ENCODE data around the gene ATOSA. TPM values are rescaled to one million over a fixed set of nuclear protein-coding genes. Genes with fewer than 3 reads are reported as not detected.

Gene ATOSA
- total RNA-seq, 2 experiments from 2014 or later = 18.2 to 19.3 TPM

DNA sequence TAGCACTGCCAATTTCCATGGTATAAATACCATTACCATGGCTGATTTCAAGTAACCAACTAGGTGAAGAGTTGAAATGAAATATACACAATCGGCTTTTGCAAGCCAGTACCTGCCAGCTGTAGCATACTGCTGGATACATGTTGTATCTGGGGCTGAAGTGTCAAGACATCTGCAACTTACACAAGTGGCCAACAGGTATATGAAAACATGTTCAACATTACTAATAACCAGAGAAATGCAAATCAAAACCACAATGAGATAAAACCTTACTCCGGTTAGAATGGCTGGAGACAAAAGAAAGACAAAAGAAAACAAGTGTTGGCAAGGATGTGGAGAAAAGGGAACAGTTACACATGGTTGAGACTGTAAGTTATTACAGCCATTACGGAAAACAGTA lies 11.6 kb downstream of the ATOSA start:
- Mint-ChIP-seq H3K4me1 (ENCODE audit: low read depth) (peaks cover 22% of the 10 kb centered on the region), H3K27ac (no peak overlapping the region), H3K36me3 (peaks cover 34% of the 10 kb centered on the region), H3K4me3 (no peak overlapping the region), H3K9me3 (no peaks in the 10 kb centered on the region), H3K27me3 (no peaks in the 10 kb centered on the region)
- intact Hi-C loops (cut with micrococcal nuclease) = no loop called here
- no peak for DNase-seq
- CTCF ChIA-PET = no interaction called here
- POLR2A ChIA-PET = interaction anchor here (0.6 kb wide), 1 partner anchor 38 kb away, joined by 3 read pairs; no protein-coding TSS in a partner anchor

DNA sequence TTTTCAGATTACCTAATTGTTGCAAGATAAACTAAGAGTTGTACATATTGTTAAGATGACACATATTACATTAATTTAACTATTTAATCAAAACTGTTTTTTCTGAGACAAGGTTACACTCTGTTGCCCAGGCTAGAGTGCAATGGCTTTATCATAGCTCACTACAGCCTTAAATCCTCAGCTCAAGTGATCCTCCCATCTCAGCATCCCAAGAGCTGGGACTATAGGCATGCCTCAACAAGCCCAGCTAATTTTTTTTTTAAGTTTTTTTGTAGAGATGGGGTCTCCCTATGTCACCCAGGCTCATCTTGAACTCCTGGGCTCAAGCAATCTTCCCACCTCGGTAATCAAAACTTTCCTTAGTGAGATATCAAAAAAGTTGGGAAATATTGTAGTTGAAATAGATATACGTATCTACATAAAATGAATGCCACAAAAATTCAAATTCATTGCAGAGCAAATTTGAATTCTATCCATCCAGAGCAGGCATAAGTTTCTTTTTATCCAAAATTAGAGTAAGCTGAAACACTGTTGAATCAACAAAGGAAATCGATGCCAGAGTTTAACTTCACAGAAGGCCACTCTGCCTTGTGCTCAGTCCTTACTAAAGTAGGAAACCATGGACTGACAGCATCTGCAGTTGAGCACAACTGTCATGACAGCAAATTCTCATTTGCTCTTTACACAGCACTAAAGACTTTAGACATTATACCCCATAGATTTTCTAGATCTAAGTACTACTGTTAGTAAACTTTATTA lies 15.5 kb downstream of the ATOSA start:
- Mint-ChIP-seq H3K4me3 (no peak overlapping the region), H3K27me3 (no peaks in the 10 kb centered on the region), H3K4me1 (ENCODE audit: low read depth) (peaks cover 35% of the 10 kb centered on the region), H3K36me3 (peaks cover 34% of the 10 kb centered on the region), H3K27ac (no peak overlapping the region), H3K9me3 (no peaks in the 10 kb centered on the region)
- no peak for DNase-seq
- ChIA-PET CTCF (no interaction called here), POLR2A (no interaction called here)
- intact Hi-C loops (cut with micrococcal nuclease) = no loop called here

DNA sequence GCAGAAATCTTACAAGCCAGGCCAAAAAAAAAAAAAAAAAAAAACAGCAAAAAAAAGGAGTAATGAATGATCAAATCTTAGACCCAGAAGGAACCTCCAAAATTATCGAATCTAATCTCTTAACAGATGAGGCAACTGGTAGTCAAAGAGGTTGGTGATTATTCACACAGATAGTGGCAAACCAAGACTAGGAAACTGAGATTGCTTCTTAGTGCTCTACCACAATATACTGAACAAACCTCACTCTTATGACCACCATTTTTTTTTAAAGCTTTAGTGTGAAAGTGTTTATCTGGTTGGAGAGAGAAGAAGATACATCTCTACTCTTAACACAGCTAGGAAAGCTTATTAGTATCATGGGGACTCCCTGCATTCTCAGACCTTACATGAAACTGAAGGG lies 17.3 kb downstream of the ATOSA start:
- ChIA-PET CTCF (no interaction called here), POLR2A (interaction anchor here (1.0 to 2.2 kb wide), 4 partner anchors 9 to 22 kb away, joined by 3 to 8 read pairs (median 5); no protein-coding TSS in a partner anchor)
- DNase-seq = no peak
- Mint-ChIP-seq H3K9me3 (no peaks in the 10 kb centered on the region), H3K36me3 (peaks cover 29% of the 10 kb centered on the region), H3K4me3 (no peak overlapping the region), H3K27ac (no peak overlapping the region), H3K4me1 (ENCODE audit: low read depth) (peaks cover 31% of the 10 kb centered on the region), H3K27me3 (no peaks in the 10 kb centered on the region)
- intact Hi-C loops (cut with micrococcal nuclease) = no loop called here

DNA sequence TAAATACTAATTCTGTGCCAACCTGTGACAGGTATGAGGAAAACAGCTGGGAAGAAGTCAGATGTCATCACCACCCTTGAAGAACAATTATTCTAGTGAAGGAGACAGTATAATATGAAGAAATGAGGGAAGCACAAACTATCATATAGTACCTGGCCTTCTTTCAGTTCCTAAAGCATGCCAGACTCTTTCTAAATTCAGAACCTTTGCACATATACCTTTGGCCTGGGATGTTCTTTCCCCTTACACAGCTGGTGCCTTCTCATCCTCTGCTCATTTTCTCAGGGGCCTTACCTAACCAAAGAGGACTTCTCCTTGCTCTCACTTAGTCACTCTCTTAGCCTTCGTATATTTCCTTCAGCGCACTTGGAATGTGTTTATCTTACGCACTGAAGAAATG lies 19.0 kb downstream of the ATOSA start:
- Mint-ChIP-seq H3K36me3 (peaks cover 20% of the 10 kb centered on the region), H3K9me3 (no peaks in the 10 kb centered on the region), H3K27ac (no peak overlapping the region), H3K27me3 (no peaks in the 10 kb centered on the region), H3K4me1 (ENCODE audit: low read depth) (peaks cover 28% of the 10 kb centered on the region), H3K4me3 (no peak overlapping the region)
- intact Hi-C loops (cut with micrococcal nuclease) = no loop called here
- ChIA-PET POLR2A (no interaction called here), CTCF (no interaction called here)
- DNase-seq = no peak

GRCh38 chr15:52658955-52659354 lies 20.2 kb downstream of the ATOSA start:
- H3K9me3 Mint-ChIP-seq = no peaks in the 10 kb centered on the region
- DNase-seq = peak; percentile 64
- H3K4me1 Mint-ChIP-seq (ENCODE audit: low read depth) = peaks cover 30% of the 10 kb centered on the region
- peaks cover 16% of the 10 kb centered on the region for H3K36me3 Mint-ChIP-seq
- intact Hi-C loops (cut with micrococcal nuclease) = loop anchor here (1.0 to 5.0 kb wide), 3 partner anchors 18 to 177 kb away; no protein-coding TSS in a partner anchor
- no peak overlapping the region for H3K4me3 Mint-ChIP-seq
- H3K27ac Mint-ChIP-seq = peak overlapping the region; percentile 12
- POLR2A ChIA-PET = interaction anchor here (1.5 to 1.8 kb wide), 3 partner anchors 14 to 20 kb away, joined by 4 read pairs; partner anchors contain the start of gene ATOSA
- CTCF ChIA-PET = interaction anchor here (0.7 to 1.8 kb wide), 6 partner anchors 14 to 402 kb away, joined by 5 to 7 read pairs (median 5); no protein-coding TSS in a partner anchor
- H3K27me3 Mint-ChIP-seq = no peaks in the 10 kb centered on the region

GRCh38 chr15:52657338-52657737 lies 21.9 kb downstream of the ATOSA start:
- no peak overlapping the region for H3K4me3 Mint-ChIP-seq
- ChIA-PET POLR2A (interaction anchor here (1.8 kb wide), 1 partner anchor 20 kb away, joined by 4 read pairs; no protein-coding TSS in a partner anchor), CTCF (interaction anchor here (1.0 kb wide), 1 partner anchor 402 kb away, joined by 3 read pairs; no protein-coding TSS in a partner anchor)
- no peak overlapping the region for H3K27ac Mint-ChIP-seq
- peaks cover 30% of the 10 kb centered on the region for H3K4me1 Mint-ChIP-seq (ENCODE audit: low read depth)
- DNase-seq = no peak
- peaks cover 16% of the 10 kb centered on the region for H3K36me3 Mint-ChIP-seq
- intact Hi-C loops (cut with micrococcal nuclease) = loop anchor here (5.0 kb wide), 1 partner anchor 175 kb away; no protein-coding TSS in a partner anchor
- no peaks in the 10 kb centered on the region for H3K27me3 Mint-ChIP-seq
- no peaks in the 10 kb centered on the region for H3K9me3 Mint-ChIP-seq

DNA sequence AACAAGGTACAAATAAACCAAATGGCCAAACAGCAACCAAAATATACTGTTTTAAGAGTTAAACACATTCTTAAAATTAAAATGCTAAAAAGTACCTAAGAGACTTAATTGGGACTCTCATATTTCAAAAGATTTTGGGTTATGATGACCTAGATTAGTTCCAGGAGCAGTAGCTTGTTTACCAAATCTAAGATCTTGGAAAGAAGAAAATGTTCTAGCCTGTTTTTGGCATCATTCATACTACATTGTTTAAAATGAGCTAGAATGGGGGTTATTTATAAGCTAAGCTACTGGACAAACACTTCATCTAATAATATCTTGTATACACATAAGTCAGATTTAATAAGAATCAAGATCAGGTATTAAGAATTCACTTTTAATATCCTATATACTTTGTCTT lies 22.8 kb downstream of the ATOSA start:
- CTCF ChIA-PET = no interaction called here
- no peaks in the 10 kb centered on the region for H3K27me3 Mint-ChIP-seq
- no peak overlapping the region for H3K27ac Mint-ChIP-seq
- no peak overlapping the region for H3K4me3 Mint-ChIP-seq
- POLR2A ChIA-PET = no interaction called here
- peaks cover 16% of the 10 kb centered on the region for H3K36me3 Mint-ChIP-seq
- no peaks in the 10 kb centered on the region for H3K9me3 Mint-ChIP-seq
- intact Hi-C loops (cut with micrococcal nuclease) = loop anchor here (5.0 kb wide), 1 partner anchor 174 kb away; no protein-coding TSS in a partner anchor
- H3K4me1 Mint-ChIP-seq (ENCODE audit: low read depth) = peaks cover 28% of the 10 kb centered on the region
- DNase-seq = no peak

GRCh38 chr15:52653431-52653964 lies 25.7 kb downstream of the ATOSA start:
- Mint-ChIP-seq H3K36me3 (peaks cover 4% of the 10 kb centered on the region), H3K27ac (no peak overlapping the region), H3K27me3 (no peaks in the 10 kb centered on the region), H3K4me1 (ENCODE audit: low read depth) (peaks cover 12% of the 10 kb centered on the region), H3K4me3 (no peak overlapping the region), H3K9me3 (no peaks in the 10 kb centered on the region)
- ChIA-PET POLR2A (no interaction called here), CTCF (interaction anchor here (0.9 kb wide), 1 partner anchor 397 kb away, joined by 3 read pairs; no protein-coding TSS in a partner anchor)
- intact Hi-C loops (cut with micrococcal nuclease) = no loop called here
- DNase-seq = no peak

GRCh38 chr15:52652984-52653383 lies 26.2 kb downstream of the ATOSA start:
- H3K9me3 Mint-ChIP-seq = no peaks in the 10 kb centered on the region
- POLR2A ChIA-PET = no interaction called here
- peaks cover 7% of the 10 kb centered on the region for H3K4me1 Mint-ChIP-seq (ENCODE audit: low read depth)
- H3K36me3 Mint-ChIP-seq = peaks cover 4% of the 10 kb centered on the region
- CTCF ChIA-PET = interaction anchor here (0.9 kb wide), 1 partner anchor 396 kb away, joined by 3 read pairs; no protein-coding TSS in a partner anchor
- H3K27ac Mint-ChIP-seq = no peak overlapping the region
- intact Hi-C loops (cut with micrococcal nuclease) = no loop called here
- H3K27me3 Mint-ChIP-seq = no peaks in the 10 kb centered on the region
- H3K4me3 Mint-ChIP-seq = no peak overlapping the region
- no peak for DNase-seq

DNA sequence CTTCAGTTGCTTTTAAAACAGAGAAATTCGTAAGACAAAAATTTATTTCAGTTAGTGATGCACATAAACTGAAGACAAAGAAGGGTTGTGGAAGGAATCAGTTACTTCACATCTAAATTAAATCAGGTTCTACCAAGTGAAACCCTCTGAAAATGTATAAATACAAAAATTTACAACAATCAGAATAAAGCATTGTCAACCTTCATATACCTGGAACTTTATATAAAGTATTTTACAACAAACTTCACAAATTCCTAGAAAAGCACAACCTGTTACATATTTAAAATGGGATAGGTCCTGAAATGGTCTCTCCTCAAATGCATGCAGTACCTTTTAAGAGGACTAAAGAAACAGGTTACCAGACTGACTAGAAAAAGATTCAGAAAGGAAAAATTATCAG lies 26.9 kb downstream of the ATOSA start:
- H3K9me3 Mint-ChIP-seq = no peaks in the 10 kb centered on the region
- H3K4me1 Mint-ChIP-seq (ENCODE audit: low read depth) = peaks cover 7% of the 10 kb centered on the region
- no peak overlapping the region for H3K27ac Mint-ChIP-seq
- H3K27me3 Mint-ChIP-seq = no peaks in the 10 kb centered on the region
- POLR2A ChIA-PET = no interaction called here
- peaks cover 2% of the 10 kb centered on the region for H3K36me3 Mint-ChIP-seq
- intact Hi-C loops (cut with micrococcal nuclease) = no loop called here
- no peak overlapping the region for H3K4me3 Mint-ChIP-seq
- CTCF ChIA-PET = interaction anchor here (0.9 to 1.6 kb wide), 2 partner anchors 25 to 82 kb away, joined by 3 to 4 read pairs; no protein-coding TSS in a partner anchor
- no peak for DNase-seq

GRCh38 chr15:52651868-52652267 lies 27.3 kb downstream of the ATOSA start:
- intact Hi-C loops (cut with micrococcal nuclease) = no loop called here
- no peaks in the 10 kb centered on the region for H3K9me3 Mint-ChIP-seq
- no peak overlapping the region for H3K4me3 Mint-ChIP-seq
- ChIA-PET POLR2A (interaction anchor here (0.9 kb wide), 1 partner anchor 92 kb away, joined by 3 read pairs; no protein-coding TSS in a partner anchor), CTCF (interaction anchor here (0.9 to 1.6 kb wide), 2 partner anchors 25 to 82 kb away, joined by 3 to 4 read pairs; no protein-coding TSS in a partner anchor)
- no peaks in the 10 kb centered on the region for H3K27me3 Mint-ChIP-seq
- H3K36me3 Mint-ChIP-seq = no peaks in the 10 kb centered on the region
- H3K27ac Mint-ChIP-seq = no peak overlapping the region
- peaks cover 7% of the 10 kb centered on the region for H3K4me1 Mint-ChIP-seq (ENCODE audit: low read depth)
- peak; percentile 53 for DNase-seq

DNA sequence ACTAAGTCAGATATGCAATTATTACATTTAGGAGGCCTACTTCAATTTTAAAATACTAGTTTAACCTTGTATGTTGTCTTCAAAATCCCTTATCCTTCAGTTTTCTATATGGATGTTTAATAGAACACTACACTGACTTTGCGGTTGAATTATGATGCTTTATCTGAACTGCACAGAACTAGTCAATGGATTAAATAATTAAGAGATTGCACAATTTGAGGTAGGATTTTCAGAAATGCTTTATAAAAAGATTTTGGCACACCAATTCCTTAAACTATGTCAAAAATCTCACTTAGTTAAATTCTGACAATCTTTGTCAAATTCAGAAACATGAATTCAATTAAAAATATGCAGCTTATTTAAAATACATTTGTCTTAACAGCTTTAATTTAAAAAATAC lies 28.1 kb downstream of the ATOSA start:
- no peak overlapping the region for H3K4me3 Mint-ChIP-seq
- DNase-seq = no peak
- H3K27ac Mint-ChIP-seq = no peak overlapping the region
- ChIA-PET POLR2A (interaction anchor here (0.9 kb wide), 1 partner anchor 92 kb away, joined by 3 read pairs; no protein-coding TSS in a partner anchor), CTCF (interaction anchor here (0.9 to 1.6 kb wide), 2 partner anchors 26 to 83 kb away, joined by 3 to 4 read pairs; no protein-coding TSS in a partner anchor)
- H3K27me3 Mint-ChIP-seq = no peaks in the 10 kb centered on the region
- no peaks in the 10 kb centered on the region for H3K9me3 Mint-ChIP-seq
- peaks cover 7% of the 10 kb centered on the region for H3K4me1 Mint-ChIP-seq (ENCODE audit: low read depth)
- H3K36me3 Mint-ChIP-seq = no peaks in the 10 kb centered on the region
- intact Hi-C loops (cut with micrococcal nuclease) = no loop called here

All from activated CD4-positive, alpha-beta memory T cell treated with anti-CD3 and anti-CD28 coated beads for 36 hours (primary cell).